ENCODE results near the gene FKTN.

GRCh38 chr9:105646879-105647594 lies 89.1 kb downstream of the FKTN start:
- TF ChIP-seq EZH2 (optimal IDR thresholded peaks at IDR 0.05; ENCODE audit: low read depth, low read length) (no peak), CTCF (IDR thresholded peaks at IDR 0.05; ENCODE audit: low read length) (no peak), EZH2phosphoT487 (IDR thresholded peaks at IDR 0.05; ENCODE audit: low read length) (no peak)

All from MM.1S (cell line).